GM21786 (cell line): ENCODE results near the gene MFNG.

Experiments
- ATAC-seq: cut with Tn5 transposase; IDR thresholded peaks from one replicate; pipeline ENCODE4 v1.9.1; 2021; ENCODE audit not compliant: unreplicated experiment

MFNG gene

GRCh38 chr22:37453696-37454095 is 32.5 kb downstream of the MFNG start:
- ATAC-seq: no peak

GRCh38 chr22:37451218-37451617 is 35.0 kb downstream of the MFNG start:
- ATAC-seq: no peak

GRCh38 chr22:37449331-37450001 is 36.7 kb downstream of the MFNG start:
- no peak for ATAC-seq

GRCh38 chr22:37448516-37449127 is 37.6 kb downstream of the MFNG start:
- no peak for ATAC-seq

GRCh38 chr22:37445501-37445900 is 40.7 kb downstream of the MFNG start:
- no peak for ATAC-seq

- ATAC-seq: no peak
Measured at GRCh38 chr22:37443977-37444376, 42.2 kb downstream of the MFNG start.

- ATAC-seq: no peak
Measured at GRCh38 chr22:37443086-37443485, 43.1 kb downstream of the MFNG start.

GRCh38 chr22:37442537-37442936 is 43.6 kb downstream of the MFNG start:
- ATAC-seq: no peak

GRCh38 chr22:37442135-37442534 is 44.0 kb downstream of the MFNG start:
- ATAC-seq: no peak

GRCh38 chr22:37440875-37441274 is 45.3 kb downstream of the MFNG start:
- ATAC-seq: no peak

- ATAC-seq: no peak
Measured at GRCh38 chr22:37439347-37439746, 46.8 kb downstream of the MFNG start.

GRCh38 chr22:37435970-37436603 is 50.1 kb downstream of the MFNG start:
- ATAC-seq: no peak

- no peak for ATAC-seq
Measured at GRCh38 chr22:37433786-37434185, 52.4 kb downstream of the MFNG start.

GRCh38 chr22:37432708-37433054 is 53.5 kb downstream of the MFNG start:
- ATAC-seq: no peak

- no peak for ATAC-seq
Measured at GRCh38 chr22:37431801-37432707, 54.1 kb downstream of the MFNG start.

GRCh38 chr22:37431366-37431765 is 54.8 kb downstream of the MFNG start:
- ATAC-seq: no peak

GRCh38 chr22:37430941-37431340 is 55.2 kb downstream of the MFNG start:
- no peak for ATAC-seq

GRCh38 chr22:37428649-37429586 is 57.3 kb downstream of the MFNG start:
- ATAC-seq: no peak

GRCh38 chr22:37427711-37428635 is 58.2 kb downstream of the MFNG start:
- ATAC-seq: no peak
